ENCODE results near the gene JARID2.

Gene JARID2

GRCh38 chr6:15527838-15528617, 282.2 kb downstream of the JARID2 start:
- no peak for DNase-seq

GRCh38 chr6:15528870-15529269, 283.0 kb downstream of the JARID2 start:
- no peak for DNase-seq

- DNase-seq = no peak
Observed at GRCh38 chr6:15530411-15530810, 284.5 kb downstream of the JARID2 start.

- DNase-seq = no peak
Observed at GRCh38 chr6:15531973-15532372, 286.1 kb downstream of the JARID2 start.

- peak in 1 of 4 experiments; percentile 27 for DNase-seq
Observed at GRCh38 chr6:15533379-15534026, 287.6 kb downstream of the JARID2 start.

- DNase-seq = peak; percentile 74 to 92 (median 80)
Observed at GRCh38 chr6:15534974-15535373, 289.1 kb downstream of the JARID2 start.

- no peak for DNase-seq
Observed at GRCh38 chr6:15535495-15536197, 289.8 kb downstream of the JARID2 start.

- no peak for DNase-seq
Observed at GRCh38 chr6:15536198-15536955, 290.5 kb downstream of the JARID2 start.

GRCh38 chr6:15538106-15538505, 292.2 kb downstream of the JARID2 start:
- no peak for DNase-seq

GRCh38 chr6:15538766-15539495, 293.1 kb downstream of the JARID2 start:
- no peak for DNase-seq

GRCh38 chr6:15539722-15540270, 293.9 kb downstream of the JARID2 start:
- DNase-seq = no peak

GRCh38 chr6:15543332-15543917, 297.6 kb downstream of the JARID2 start:
- DNase-seq = peak in 2 of 4 experiments; percentile 61 to 65

GRCh38 chr6:15544321-15544900, 298.5 kb downstream of the JARID2 start:
- DNase-seq = no peak

- DNase-seq = no peak
Observed at GRCh38 chr6:15546591-15546990, 300.7 kb downstream of the JARID2 start.

- no peak for DNase-seq
Observed at GRCh38 chr6:15547400-15547799, 301.5 kb downstream of the JARID2 start.

GRCh38 chr6:15549371-15549770, 303.5 kb downstream of the JARID2 start:
- peak in 3 of 4 experiments; percentile 22 to 40 (median 34) for DNase-seq

GRCh38 chr6:15550546-15551123, 304.8 kb downstream of the JARID2 start:
- DNase-seq = no peak

GRCh38 chr6:15551262-15551661, 305.4 kb downstream of the JARID2 start:
- no peak for DNase-seq

GRCh38 chr6:15551798-15552197, 305.9 kb downstream of the JARID2 start:
- DNase-seq = no peak

- no peak for DNase-seq
Observed at GRCh38 chr6:15553031-15553430, 307.2 kb downstream of the JARID2 start.
